Glutamatergic neuron (in vitro differentiated cells): ENCODE results near the gene YBX3. TPM values are rescaled to one million over a fixed set of nuclear protein-coding genes. Genes with fewer than 3 reads are reported as not detected.

Experiments used
- DNase-seq: peaks from one replicate; pipeline ENCODE4 v3.0.0; 2022
- H3K27ac Mint-ChIP-seq: one replicate; pipeline ENCODE4 v1.8.0; 2020; ENCODE audit warnings: mild to moderate bottlenecking, mixed read lengths, inconsistent platforms; ENCODE audit not compliant: unreplicated experiment
- H3K27me3 Mint-ChIP-seq: one replicate; pipeline ENCODE4 v1.8.0; 2020; ENCODE audit warnings: mild to moderate bottlenecking, moderate library complexity, mixed read lengths, inconsistent platforms; ENCODE audit not compliant: unreplicated experiment
- H3K36me3 Mint-ChIP-seq: one replicate; pipeline ENCODE4 v1.8.0; 2020; ENCODE audit warnings: mild to moderate bottlenecking, mixed read lengths, inconsistent platforms; ENCODE audit not compliant: unreplicated experiment
- H3K4me1 Mint-ChIP-seq: one replicate; pipeline ENCODE4 v1.8.0; 2020; ENCODE audit warnings: mild to moderate bottlenecking, low read depth, mixed read lengths, inconsistent platforms; ENCODE audit not compliant: unreplicated experiment
- H3K4me3 Mint-ChIP-seq: one replicate; pipeline ENCODE4 v1.8.0; 2020; ENCODE audit warnings: mild to moderate bottlenecking, mixed read lengths, inconsistent platforms; ENCODE audit not compliant: unreplicated experiment
- H3K9me3 Mint-ChIP-seq: one replicate; pipeline ENCODE4 v1.8.0; 2020; ENCODE audit warnings: mild to moderate bottlenecking, moderate library complexity, mixed read lengths, inconsistent platforms; ENCODE audit not compliant: unreplicated experiment
- total RNA-seq: library from RNA; stranded (reverse); fragmentation: NEBNext Ultra II Directional; extraction: Animal tissue kit (Norgen Biotek cat#: 25700); gene quantifications from one replicate; pipeline ENCODE4 v1.2.1, GENCODE V29; 2021; ENCODE audit not compliant: unreplicated experiment
- TF ChIP-seq, protein P1 (sequence below): fragments of 200-600 bp; sonication (generic); IDR thresholded peaks from one replicate; pipeline ENCODE4 v1.5.0; 2021; ENCODE audit not compliant: partially characterized antibody, unreplicated experiment

YBX3 gene
- total RNA-seq, 1 donor from 2014 or later: 39.0 TPM

DNA sequence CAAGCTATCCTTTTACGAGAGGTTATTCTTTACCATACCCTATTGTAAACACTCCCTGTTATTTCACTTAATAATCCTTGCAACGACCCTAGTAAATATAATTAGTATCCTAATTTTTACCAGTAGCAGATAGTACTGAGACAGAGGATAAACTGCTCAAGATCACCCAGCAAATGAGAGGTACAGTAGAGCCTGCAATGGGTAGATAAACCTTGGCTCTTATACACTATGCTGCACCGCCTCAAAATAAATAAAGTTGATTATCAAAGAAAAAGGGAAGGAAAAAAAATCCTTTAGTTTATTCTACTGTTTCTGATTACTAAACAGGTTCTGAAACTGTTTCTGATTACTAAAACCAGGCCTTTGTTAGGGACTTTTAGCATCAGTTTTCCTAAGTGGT is 22.5 kb downstream of the YBX3 start:
- TF ChIP-seq, protein P1, sequence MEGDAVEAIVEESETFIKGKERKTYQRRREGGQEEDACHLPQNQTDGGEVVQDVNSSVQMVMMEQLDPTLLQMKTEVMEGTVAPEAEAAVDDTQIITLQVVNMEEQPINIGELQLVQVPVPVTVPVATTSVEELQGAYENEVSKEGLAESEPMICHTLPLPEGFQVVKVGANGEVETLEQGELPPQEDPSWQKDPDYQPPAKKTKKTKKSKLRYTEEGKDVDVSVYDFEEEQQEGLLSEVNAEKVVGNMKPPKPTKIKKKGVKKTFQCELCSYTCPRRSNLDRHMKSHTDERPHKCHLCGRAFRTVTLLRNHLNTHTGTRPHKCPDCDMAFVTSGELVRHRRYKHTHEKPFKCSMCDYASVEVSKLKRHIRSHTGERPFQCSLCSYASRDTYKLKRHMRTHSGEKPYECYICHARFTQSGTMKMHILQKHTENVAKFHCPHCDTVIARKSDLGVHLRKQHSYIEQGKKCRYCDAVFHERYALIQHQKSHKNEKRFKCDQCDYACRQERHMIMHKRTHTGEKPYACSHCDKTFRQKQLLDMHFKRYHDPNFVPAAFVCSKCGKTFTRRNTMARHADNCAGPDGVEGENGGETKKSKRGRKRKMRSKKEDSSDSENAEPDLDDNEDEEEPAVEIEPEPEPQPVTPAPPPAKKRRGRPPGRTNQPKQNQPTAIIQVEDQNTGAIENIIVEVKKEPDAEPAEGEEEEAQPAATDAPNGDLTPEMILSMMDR: no peak
- DNase-seq: no peak

DNA sequence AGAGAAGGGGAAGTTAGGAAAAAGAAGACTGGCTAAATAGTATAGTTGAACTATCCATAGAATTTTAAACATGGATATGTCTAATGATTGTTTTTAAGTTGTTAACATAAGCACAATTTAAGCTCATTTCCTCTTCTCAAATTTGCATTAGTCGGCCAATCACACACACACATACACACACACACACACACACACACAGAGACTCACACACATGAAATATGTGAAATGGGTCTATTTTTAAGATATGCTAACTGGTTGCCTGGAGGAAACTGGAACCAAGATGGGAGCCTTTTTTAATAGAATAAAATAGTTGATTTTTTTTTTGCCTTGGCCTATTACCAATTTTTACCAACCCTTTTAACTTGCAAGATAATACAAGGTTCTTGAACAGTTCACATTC is 25.3 kb downstream of the YBX3 start:
- Mint-ChIP-seq H3K27me3 (no peaks in the 10 kb centered on the region), H3K4me1 (peaks cover 1% of the 10 kb centered on the region), H3K9me3 (no peaks in the 10 kb centered on the region), H3K4me3 (no peak overlapping the region), H3K36me3 (no peaks in the 10 kb centered on the region), H3K27ac (no peak overlapping the region)
- TF ChIP-seq, protein P1: no peak
- DNase-seq: no peak

More for the DNA sequence above, 22.5 kb downstream of the YBX3 start:
- no peaks in the 10 kb centered on the region for H3K9me3 Mint-ChIP-seq
- no peaks in the 10 kb centered on the region for H3K27me3 Mint-ChIP-seq
- no peaks in the 10 kb centered on the region for H3K36me3 Mint-ChIP-seq
- H3K27ac Mint-ChIP-seq: no peak overlapping the region
- H3K4me3 Mint-ChIP-seq: no peak overlapping the region
- H3K4me1 Mint-ChIP-seq: no peaks in the 10 kb centered on the region

DNA sequence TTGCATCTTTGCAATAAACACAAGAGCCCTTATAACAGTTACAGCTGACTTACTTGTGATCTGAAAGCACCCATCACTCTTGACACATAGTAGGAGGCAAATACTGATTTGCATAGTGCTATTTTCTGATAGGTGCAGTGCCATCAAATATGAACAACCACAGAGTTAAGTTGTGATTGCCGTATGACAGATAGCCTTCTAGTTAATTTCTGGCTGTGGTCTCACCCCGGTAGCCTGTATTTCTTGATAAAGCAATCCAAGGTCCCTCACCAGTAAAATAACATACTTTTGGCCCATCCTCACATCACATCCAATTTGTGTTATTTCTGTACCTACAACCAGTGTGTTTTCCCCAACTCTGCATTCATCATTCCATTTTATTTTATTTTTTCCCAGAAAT is 26.0 kb downstream of the YBX3 start:
- Mint-ChIP-seq H3K4me3 (no peak overlapping the region), H3K9me3 (no peaks in the 10 kb centered on the region), H3K4me1 (peaks cover 1% of the 10 kb centered on the region), H3K27me3 (no peaks in the 10 kb centered on the region), H3K36me3 (no peaks in the 10 kb centered on the region), H3K27ac (no peak overlapping the region)
- TF ChIP-seq, protein P1: no peak
- no peak for DNase-seq

DNA sequence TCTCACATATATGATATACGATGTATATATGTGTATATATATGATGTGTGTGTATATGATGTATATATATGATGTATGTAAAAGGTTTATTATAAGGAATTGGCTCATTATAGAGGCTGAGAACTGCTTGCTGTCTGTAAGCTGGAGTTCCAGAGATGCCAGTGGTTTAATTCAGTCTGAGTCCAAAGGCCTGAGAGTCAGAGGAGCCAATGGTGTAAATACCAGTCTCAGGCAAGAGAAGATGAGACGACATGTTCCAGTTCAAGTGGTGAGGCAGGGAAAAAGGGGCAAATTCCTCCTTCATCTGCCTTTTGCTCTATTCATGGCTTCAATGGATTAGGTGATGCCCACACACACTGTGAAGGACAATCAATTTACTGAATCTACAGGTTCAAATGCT is 32.2 kb downstream of the YBX3 start:
- H3K27me3 Mint-ChIP-seq: peaks cover 2% of the 10 kb centered on the region
- no peaks in the 10 kb centered on the region for H3K36me3 Mint-ChIP-seq
- TF ChIP-seq, protein P1: no peak
- no peaks in the 10 kb centered on the region for H3K9me3 Mint-ChIP-seq
- H3K27ac Mint-ChIP-seq: no peak overlapping the region
- peaks cover 1% of the 10 kb centered on the region for H3K4me1 Mint-ChIP-seq
- no peak for DNase-seq
- H3K4me3 Mint-ChIP-seq: no peak overlapping the region

DNA sequence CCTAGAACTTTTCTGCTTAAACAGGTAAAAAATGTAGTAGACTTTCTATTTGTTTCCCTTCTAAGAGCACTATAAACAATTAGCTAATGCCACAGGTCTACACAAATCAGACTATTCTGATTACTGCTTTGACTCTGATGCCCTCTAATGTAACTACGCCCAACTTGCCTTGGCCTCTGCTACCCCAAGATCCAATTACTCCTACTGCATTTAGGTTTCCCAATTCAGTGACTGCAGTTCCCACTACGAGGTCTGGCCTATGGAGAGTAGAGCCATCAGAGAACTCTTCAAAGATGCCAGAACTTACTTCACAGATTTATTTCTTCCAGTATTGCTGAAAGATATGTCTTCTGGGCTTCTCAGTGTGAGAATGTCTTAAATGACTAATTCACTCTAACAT is 34.0 kb downstream of the YBX3 start:
- TF ChIP-seq, protein P1: no peak
- Mint-ChIP-seq H3K27me3 (peaks cover 2% of the 10 kb centered on the region), H3K27ac (no peak overlapping the region), H3K4me1 (peaks cover 1% of the 10 kb centered on the region), H3K36me3 (no peaks in the 10 kb centered on the region), H3K9me3 (no peaks in the 10 kb centered on the region), H3K4me3 (no peak overlapping the region)
- no peak for DNase-seq
